OCI-LY1 (cell line): ENCODE data around the gene RAB36.

Experiments used
- CTCF ChIP-seq: fragments of 200-600 bp; sonication (generic), shearing (Covaris generic); IDR thresholded peaks from 2 replicates; pipeline ENCODE4 v1.5.1; 2017; ENCODE audit warnings: mild to moderate bottlenecking, antibody characterized with exemption, low read length, moderate library complexity, mixed read lengths
- EZH2 ChIP-seq: fragments of 200-600 bp; sonication (generic), shearing (Covaris generic); IDR thresholded peaks from 2 replicates; pipeline ENCODE4 v1.8.0; 2017; ENCODE audit warnings: borderline replicate concordance, mixed run types, mild to moderate bottlenecking, antibody characterized with exemption, low read length, moderate library complexity, mixed read lengths

GRCh38 chr22:23102002-23102655 is 43.1 kb upstream of the RAB36 start:
- TF ChIP-seq CTCF (no peak), EZH2 (no peak)
